ENCODE data around the gene DCHS1. TPM values are rescaled to one million over a fixed set of nuclear protein-coding genes. Genes with fewer than 3 reads are reported as not detected.
A peak's percentile ranks its signal among the peaks of the same experiment; 100 is the strongest.

Gene DCHS1
- total and polyA plus RNA-seq, 2 of the 13 experiments (the other 11 are each of a cell fraction or from before 2014, with no cell fraction given), result under 0.01 to 0.03 TPM

DNA sequence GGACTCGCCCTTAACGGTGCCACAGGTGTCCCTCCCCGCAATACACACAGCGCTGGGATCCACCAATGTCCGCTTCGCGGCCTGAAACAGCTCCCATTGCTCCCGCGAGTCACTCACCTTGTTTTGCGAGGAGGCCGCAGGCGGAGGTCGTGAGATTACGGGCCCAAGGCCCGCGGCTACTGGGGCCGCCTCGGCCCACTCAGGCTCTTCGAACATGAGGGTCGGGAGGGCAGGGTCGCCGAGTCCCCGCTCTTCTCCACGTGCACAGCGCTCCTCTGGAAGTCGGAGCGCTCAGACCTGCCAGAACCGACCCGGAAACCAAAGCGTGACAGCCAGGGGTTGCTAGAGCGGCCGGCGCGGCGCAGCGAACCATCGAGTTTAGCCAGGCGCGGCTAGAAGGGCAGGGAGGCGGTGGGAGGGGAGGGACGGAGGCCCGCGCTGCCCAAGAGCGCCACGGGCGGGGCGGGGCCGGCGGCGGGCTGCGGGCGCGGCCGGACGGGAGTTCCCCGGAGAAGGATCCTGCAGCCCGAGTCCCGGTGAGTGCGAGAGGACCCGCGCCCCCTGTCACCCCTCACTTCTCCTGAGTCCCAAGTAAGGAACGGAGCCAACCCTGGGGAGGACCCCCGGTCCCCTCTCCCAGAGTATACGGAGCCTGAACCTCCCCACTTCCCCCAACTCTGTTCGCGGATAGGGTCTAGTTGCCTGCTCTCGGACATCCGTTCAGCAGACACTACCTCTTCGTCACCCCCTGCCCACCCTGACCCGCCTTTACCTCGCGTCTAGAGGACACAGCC, 52.1 kb downstream of the DCHS1 start, which contains the start of the genes ILK and RRP8 (continued):
- TF ChIP-seq, protein P1, sequence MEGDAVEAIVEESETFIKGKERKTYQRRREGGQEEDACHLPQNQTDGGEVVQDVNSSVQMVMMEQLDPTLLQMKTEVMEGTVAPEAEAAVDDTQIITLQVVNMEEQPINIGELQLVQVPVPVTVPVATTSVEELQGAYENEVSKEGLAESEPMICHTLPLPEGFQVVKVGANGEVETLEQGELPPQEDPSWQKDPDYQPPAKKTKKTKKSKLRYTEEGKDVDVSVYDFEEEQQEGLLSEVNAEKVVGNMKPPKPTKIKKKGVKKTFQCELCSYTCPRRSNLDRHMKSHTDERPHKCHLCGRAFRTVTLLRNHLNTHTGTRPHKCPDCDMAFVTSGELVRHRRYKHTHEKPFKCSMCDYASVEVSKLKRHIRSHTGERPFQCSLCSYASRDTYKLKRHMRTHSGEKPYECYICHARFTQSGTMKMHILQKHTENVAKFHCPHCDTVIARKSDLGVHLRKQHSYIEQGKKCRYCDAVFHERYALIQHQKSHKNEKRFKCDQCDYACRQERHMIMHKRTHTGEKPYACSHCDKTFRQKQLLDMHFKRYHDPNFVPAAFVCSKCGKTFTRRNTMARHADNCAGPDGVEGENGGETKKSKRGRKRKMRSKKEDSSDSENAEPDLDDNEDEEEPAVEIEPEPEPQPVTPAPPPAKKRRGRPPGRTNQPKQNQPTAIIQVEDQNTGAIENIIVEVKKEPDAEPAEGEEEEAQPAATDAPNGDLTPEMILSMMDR (CRISPR knock-in tag; IDR thresholded peaks at IDR 0.05), result peak; percentile 56
- TF ChIP-seq GLI4 (CRISPR knock-in tag; IDR thresholded peaks at IDR 0.05; ENCODE audit: borderline replicate concordance), result peak; percentile 57; the same call in 1 of the 2 replicates
- peak; percentile 68 for TF ChIP-seq HNRNPLL (IDR thresholded peaks at IDR 0.05; ENCODE audit: low read depth, low read length, poor library complexity, severe bottlenecking)
- no peak for TF ChIP-seq HNF4G (IDR thresholded peaks at IDR 0.05; ENCODE audit: borderline replicate concordance, low read depth, low read length)
- TF ChIP-seq HNF4G (CRISPR knock-in tag; IDR thresholded peaks at IDR 0.05; ENCODE audit: borderline replicate concordance, low read depth), result peak; percentile 65; the same call in 1 of the 2 replicates
- TF ChIP-seq NFE2 (CRISPR knock-in tag; IDR thresholded peaks at IDR 0.05), result no peak
- no peak for TF ChIP-seq RFX1 (IDR thresholded peaks at IDR 0.05)
- TF ChIP-seq ELF4 (CRISPR knock-in tag; IDR thresholded peaks at IDR 0.05; ENCODE audit: borderline replicate concordance), result peak; percentile 56; the same call in 1 of the 2 replicates
- peak; percentile 90 for TF ChIP-seq ZNF670 (CRISPR knock-in tag; IDR thresholded peaks at IDR 0.05; ENCODE audit: borderline replicate concordance)
- peak; percentile 79; the same call in 1 of the 2 replicates for TF ChIP-seq JUND (CRISPR knock-in tag; IDR thresholded peaks at IDR 0.05)
- peak; percentile 93 for TF ChIP-seq U2AF1 (optimal IDR thresholded peaks at IDR 0.05; ENCODE audit: low read depth, low read length)
- peak; percentile 84 for TF ChIP-seq ZNF33B (CRISPR knock-in tag; IDR thresholded peaks at IDR 0.05)
- TF ChIP-seq, protein P2, sequence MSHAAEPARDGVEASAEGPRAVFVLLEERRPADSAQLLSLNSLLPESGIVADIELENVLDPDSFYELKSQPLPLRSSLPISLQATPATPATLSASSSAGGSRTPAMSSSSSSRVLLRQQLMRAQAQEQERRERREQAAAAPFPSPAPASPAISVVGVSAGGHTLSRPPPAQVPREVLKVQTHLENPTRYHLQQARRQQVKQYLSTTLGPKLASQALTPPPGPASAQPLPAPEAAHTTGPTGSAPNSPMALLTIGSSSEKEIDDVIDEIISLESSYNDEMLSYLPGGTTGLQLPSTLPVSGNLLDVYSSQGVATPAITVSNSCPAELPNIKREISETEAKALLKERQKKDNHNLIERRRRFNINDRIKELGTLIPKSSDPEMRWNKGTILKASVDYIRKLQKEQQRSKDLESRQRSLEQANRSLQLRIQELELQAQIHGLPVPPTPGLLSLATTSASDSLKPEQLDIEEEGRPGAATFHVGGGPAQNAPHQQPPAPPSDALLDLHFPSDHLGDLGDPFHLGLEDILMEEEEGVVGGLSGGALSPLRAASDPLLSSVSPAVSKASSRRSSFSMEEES (CRISPR knock-in tag; IDR thresholded peaks at IDR 0.05), result peak; percentile 77
- TF ChIP-seq U2AF2 (IDR thresholded peaks at IDR 0.05; ENCODE audit: low read depth, low read length), result no peak
- TF ChIP-seq, protein P3, sequence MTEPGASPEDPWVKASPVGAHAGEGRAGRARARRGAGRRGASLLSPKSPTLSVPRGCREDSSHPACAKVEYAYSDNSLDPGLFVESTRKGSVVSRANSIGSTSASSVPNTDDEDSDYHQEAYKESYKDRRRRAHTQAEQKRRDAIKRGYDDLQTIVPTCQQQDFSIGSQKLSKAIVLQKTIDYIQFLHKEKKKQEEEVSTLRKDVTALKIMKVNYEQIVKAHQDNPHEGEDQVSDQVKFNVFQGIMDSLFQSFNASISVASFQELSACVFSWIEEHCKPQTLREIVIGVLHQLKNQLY (CRISPR knock-in tag; IDR thresholded peaks at IDR 0.05), result no peak; the same call in 1 of the 2 replicates
- TF ChIP-seq SYNCRIP (IDR thresholded peaks at IDR 0.05; ENCODE audit: insufficient read depth, low read depth, low read length), result no peak
- TF ChIP-seq AHR (CRISPR knock-in tag; IDR thresholded peaks at IDR 0.05), result peak; percentile 74; the same call in 1 of the 2 replicates
- 0 out of 2 replicates have a peak, but pooled peaks have one; percentile 79 for TF ChIP-seq CC2D1A (CRISPR knock-in tag; IDR thresholded peaks at IDR 0.05)
- TF ChIP-seq ZNF138 (CRISPR knock-in tag; IDR thresholded peaks at IDR 0.05; ENCODE audit: low read depth), result peak; percentile 70; the same call in 1 of the 2 replicates
- no peak for TF ChIP-seq CREB1 (IDR thresholded peaks at IDR 0.05)
- peak; percentile 79 for TF ChIP-seq CREB1 (CRISPR knock-in tag; IDR thresholded peaks at IDR 0.05)
- peak; percentile 80; the same call in 1 of the 2 replicates for TF ChIP-seq NFKB2 (CRISPR knock-in tag; IDR thresholded peaks at IDR 0.05; ENCODE audit: borderline replicate concordance)
